HEK293 (cell line): Measurements from ENCODE around the gene AIPL1.
A peak's percentile ranks its signal among the peaks of the same experiment; 100 is the strongest.

ENCODE experiments used
- CTCF ChIA-PET: fragments of 350-600 bp; formaldehyde crosslinking; extraction: SDS; loops from one replicate; lab custom pipeline; 2021; ENCODE audit warnings: antibody characterized with exemption; lab: Yijun Ruan, JAX
- POLR2A ChIA-PET: fragments of 300-600 bp; formaldehyde crosslinking; extraction: SDS; loops from one replicate; lab custom pipeline; 2020; ENCODE audit warnings: antibody characterized with exemption, inconsistent platforms; lab: Yijun Ruan, JAX
- H3K27ac ChIP-seq: fragments of 200-500 bp; sonication (Bioruptor generic); 2 replicates; pipeline ENCODE4 v1.5.1; 2014; ENCODE audit warnings: low read depth, low read length, control low read depth, inconsistent platforms; ENCODE audit errors: extremely low read depth
- H3K36me3 ChIP-seq, 2 experiments: fragments of 200-500 bp in 1 of 2; sonication (Bioruptor generic) in 1 of 2; 1 replicate in 1 of 2; 2 replicates in 1 of 2; pipeline ENCODE4 v1.5.1; 2014 to 2017; ENCODE audit warnings: inconsistent platforms in 2 of 2, low read length in 2 of 2; ENCODE audit not compliant: control insufficient read depth in 2 of 2, insufficient read depth in 1 of 2
- H3K4me1 ChIP-seq: fragments of 200-500 bp; sonication (Bioruptor generic); 2 replicates; pipeline ENCODE4 v1.5.1; 2014; ENCODE audit warnings: mild to moderate bottlenecking, low read length, inconsistent platforms; ENCODE audit not compliant: control insufficient read depth, insufficient read depth
- H3K4me3 ChIP-seq: 2 replicates; pipeline ENCODE4 v1.5.1; 2011; ENCODE audit warnings: low read depth, mild to moderate bottlenecking, control low read depth, low read length, moderate library complexity
- H3K9me3 ChIP-seq: fragments of 200-500 bp; sonication (Bioruptor generic); 2 replicates; pipeline ENCODE4 v1.5.1; 2014; ENCODE audit warnings: low read depth, low read length, inconsistent platforms; ENCODE audit not compliant: control insufficient read depth, insufficient read depth
- GFI1B ChIP-seq: fragments of 450-650 bp; formaldehyde crosslinking; IDR thresholded peaks from 2 replicates; pipeline ENCODE4 v1.5.1; 2016; ENCODE audit warnings: missing biosample characterization, missing genetic modification characterization
- HIC1 ChIP-seq: fragments of 450-650 bp; formaldehyde crosslinking; IDR thresholded peaks from 2 replicates; pipeline ENCODE4 v1.5.1; 2016; ENCODE audit warnings: missing biosample characterization, missing genetic modification characterization
- HOXD13 ChIP-seq: sonication (generic); formaldehyde crosslinking; IDR thresholded peaks from 2 replicates; pipeline ENCODE4 v1.8.0; 2022; ENCODE audit warnings: missing genetic modification reagents, borderline replicate concordance
- SALL2 ChIP-seq: fragments of 450-650 bp; formaldehyde crosslinking; IDR thresholded peaks from 2 replicates; pipeline ENCODE4 v1.5.0; 2017; ENCODE audit warnings: missing biosample characterization, mild to moderate bottlenecking, missing genetic modification characterization, borderline replicate concordance
- SCRT1 ChIP-seq: fragments of 450-650 bp; formaldehyde crosslinking; IDR thresholded peaks from 2 replicates; pipeline ENCODE4 v1.5.1; 2016; ENCODE audit warnings: missing biosample characterization, missing genetic modification characterization, borderline replicate concordance
- SETDB1 ChIP-seq: IDR thresholded peaks from one replicate; pipeline ENCODE4 v1.6.1; 2017; ENCODE audit warnings: mild to moderate bottlenecking, low read length, moderate library complexity, mixed read lengths; ENCODE audit not compliant: insufficient read length
- SP7 ChIP-seq: fragments of 450-650 bp; formaldehyde crosslinking; IDR thresholded peaks from 2 replicates; pipeline ENCODE4 v1.5.1; 2016; ENCODE audit warnings: missing biosample characterization, missing genetic modification characterization
- ZNF19 ChIP-seq: fragments of 450-650 bp; formaldehyde crosslinking; IDR thresholded peaks from 2 replicates; pipeline ENCODE4; 2016; ENCODE audit warnings: missing biosample characterization, missing genetic modification characterization, low read depth
- ZNF266 ChIP-seq: fragments of 450-650 bp; formaldehyde crosslinking; IDR thresholded peaks from 2 replicates; pipeline ENCODE4 v1.5.1; 2016; ENCODE audit warnings: missing biosample characterization, missing genetic modification characterization, low read depth
- ZNF311 ChIP-seq: fragments of 450-650 bp; formaldehyde crosslinking; IDR thresholded peaks from 2 replicates; pipeline ENCODE4 v1.5.1; 2017; ENCODE audit warnings: missing biosample characterization, missing genetic modification characterization, borderline replicate concordance
- ZNF341 ChIP-seq: fragments of 450-650 bp; formaldehyde crosslinking; IDR thresholded peaks from 2 replicates; pipeline ENCODE4; 2016; ENCODE audit warnings: low read depth, missing biosample characterization, missing genetic modification characterization
- ZNF449 ChIP-seq: fragments of 450-650 bp; formaldehyde crosslinking; IDR thresholded peaks from 2 replicates; pipeline ENCODE4 v1.5.1; 2017; ENCODE audit warnings: missing biosample characterization, mild to moderate bottlenecking, missing genetic modification characterization, moderate library complexity
- ZNF521 ChIP-seq: fragments of 450-650 bp; formaldehyde crosslinking; IDR thresholded peaks from 2 replicates; pipeline ENCODE4 v1.5.1; 2017; ENCODE audit warnings: missing biosample characterization, mild to moderate bottlenecking, missing genetic modification characterization
- ZNF626 ChIP-seq: fragments of 450-650 bp; sonication (Bioruptor Pico); formaldehyde crosslinking; IDR thresholded peaks from 2 replicates; pipeline ENCODE4 v1.5.1; 2018; ENCODE audit warnings: missing biosample characterization, missing genetic modification characterization, inconsistent platforms
- ZNF664 ChIP-seq: fragments of 450-650 bp; formaldehyde crosslinking; IDR thresholded peaks from 2 replicates; pipeline ENCODE4 v1.5.1; 2016; ENCODE audit warnings: missing biosample characterization, missing genetic modification characterization
- ZNF747 ChIP-seq: fragments of 450-650 bp; formaldehyde crosslinking; IDR thresholded peaks from 2 replicates; pipeline ENCODE4 v1.5.1; 2016; ENCODE audit warnings: missing biosample characterization, missing genetic modification characterization
- ZNF768 ChIP-seq: fragments of 450-650 bp; formaldehyde crosslinking; IDR thresholded peaks from 2 replicates; pipeline ENCODE4 v1.5.1; 2018; ENCODE audit warnings: missing biosample characterization, mild to moderate bottlenecking, missing genetic modification characterization
- ZNF785 ChIP-seq: fragments of 450-650 bp; formaldehyde crosslinking; IDR thresholded peaks from 2 replicates; pipeline ENCODE4 v1.5.1; 2016; ENCODE audit warnings: missing biosample characterization, missing genetic modification characterization
- ZSCAN16 ChIP-seq: fragments of 450-650 bp; formaldehyde crosslinking; IDR thresholded peaks from 2 replicates; pipeline ENCODE4 v1.5.1; 2016; ENCODE audit warnings: missing biosample characterization, missing genetic modification characterization

AIPL1 gene

GRCh38 chr17:6430769-6431168, 4.2 kb downstream of the AIPL1 start:
- Histone ChIP-seq H3K36me3 (no peaks in the 10 kb centered on the region), H3K4me1 (no peaks in the 10 kb centered on the region), H3K27ac (no peak overlapping the region), H3K9me3 (no peaks in the 10 kb centered on the region; the same call in 1 of the 2 replicates), H3K4me3 (no peak overlapping the region)
- POLR2A ChIA-PET = no interaction called here
- CTCF ChIA-PET = interaction anchor here (0.8 to 1.3 kb wide), 5 partner anchors 9 to 839 kb away, joined by 3 to 6 read pairs (median 4); no protein-coding TSS in a partner anchor
- TF ChIP-seq ZNF521 (tag by site-specific recombination) (no peak), ZNF266 (tag by site-specific recombination) (no peak), SETDB1 (peak; percentile 49), ZNF311 (no peak), SCRT1 (no peak), SP7 (tag by site-specific recombination) (no peak)

- H3K36me3 ChIP-seq = no peaks in the 10 kb centered on the region
- TF ChIP-seq ZNF19 (no peak), HIC1 (tag by site-specific recombination) (no peak), HOXD13 (CRISPR knock-in tag) (no peak), ZSCAN16 (tag by site-specific recombination) (no peak), ZNF747 (tag by site-specific recombination) (no peak), ZNF785 (no peak), GFI1B (tag by site-specific recombination) (no peak), ZNF626 (no peak)
- no peaks in the 10 kb centered on the region; the same call in 1 of the 2 replicates for H3K9me3 ChIP-seq
- ChIA-PET CTCF (interaction anchor here (0.6 to 1.1 kb wide), 2 partner anchors 16 to 836 kb away, joined by 3 to 4 read pairs; no protein-coding TSS in a partner anchor), POLR2A (no interaction called here)
- no peaks in the 10 kb centered on the region for H3K4me1 ChIP-seq
- H3K27ac ChIP-seq = no peak overlapping the region
- no peak overlapping the region for H3K4me3 ChIP-seq
These were observed 5.7 kb downstream of the AIPL1 start for GRCh38 chr17:6429266-6429665.

- no peaks in the 10 kb centered on the region for H3K4me1 ChIP-seq
- H3K4me3 ChIP-seq = no peak overlapping the region
- CTCF ChIA-PET = interaction anchor here (0.6 to 1.1 kb wide), 5 partner anchors 8 to 835 kb away, joined by 3 read pairs; no protein-coding TSS in a partner anchor
- H3K9me3 ChIP-seq = no peaks in the 10 kb centered on the region; the same call in 1 of the 2 replicates
- H3K27ac ChIP-seq = no peak overlapping the region
- POLR2A ChIA-PET = no interaction called here
- H3K36me3 ChIP-seq = no peaks in the 10 kb centered on the region
- no peak for TF ChIP-seq SALL2 (tag by site-specific recombination)
- no peak for TF ChIP-seq ZNF785
- TF ChIP-seq ZNF664 (tag by site-specific recombination) = no peak
- no peak for TF ChIP-seq ZNF449 (tag by site-specific recombination)
- no peak for TF ChIP-seq ZNF341
- peak; percentile 68; the same call in 1 of the 2 replicates for TF ChIP-seq ZNF768
These were observed 6.5 kb downstream of the AIPL1 start for GRCh38 chr17:6428207-6428965.
